Right cardiac atrium (tissue), 5 donors: ENCODE results near the gene ELK4. TPM values are rescaled to one million over a fixed set of nuclear protein-coding genes. Genes with fewer than 3 reads are reported as not detected.
"Not testable (repeated sequence)": the region's sequence is repeated elsewhere in the genome, so short reads cannot be mapped to it uniquely, and the experiment has no call there.

Experiments used
- ATAC-seq, 2 donors: fragments of 200-7000 bp; cut with Tn5 transposase; one replicate each; pipeline versions ENCODE4 v1.8.0 to v1.9.1; 2020; ENCODE audit warnings: moderate library complexity in 2 of 2, mild to moderate bottlenecking in 1 of 2
- DNase-seq, 3 donors: peaks; one replicate each; pipeline ENCODE4 v3.0.0-alpha.2; 2020
- H3K27ac ChIP-seq: one replicate; pipeline ENCODE4 v1.5.1; 2013; ENCODE audit warnings: mild to moderate bottlenecking, low read length, control low read depth, moderate library complexity
- H3K27me3 ChIP-seq: one replicate; pipeline ENCODE4 v1.6.1; 2013; ENCODE audit not compliant: control insufficient read depth, insufficient read depth
- H3K4me1 ChIP-seq: one replicate; pipeline ENCODE4 v1.6.1; 2013; ENCODE audit warnings: low read length; ENCODE audit not compliant: control insufficient read depth, insufficient read depth
- H3K4me3 ChIP-seq: one replicate; pipeline ENCODE4 v1.5.1; 2013; ENCODE audit warnings: low read length, control low read depth
- H3K9me3 ChIP-seq: one replicate; pipeline ENCODE4 v1.6.1; 2013; ENCODE audit warnings: low read length; ENCODE audit not compliant: control insufficient read depth
- WGBS: extraction: QIAGEN DNeasy Blood & Tissue Kit; methylation state at CpG from one replicate; pipeline ENCODE4 v1.1.7; 2013; 5-methylcytosine and 5-hydroxymethylcytosine counted together
- intact Hi-C, 4 donors: fragments of 100-400 bp; cut with DNase I; formaldehyde crosslinking; loops; one replicate each; pipeline versions ENCODE4 v1.11.0 to v1.14.0; 2022 to 2023
- polyA plus RNA-seq: library from polyadenylated mRNA; stranded (reverse); fragments of 200-250 nt; gene quantifications from one replicate; pipeline ENCODE4 v1.2.3, GENCODE V29; 2013
- total RNA-seq, 4 donors: library from RNA; stranded (reverse); fragmentation: NEBNext Ultra II Directional; extraction: Animal tissue kit (Norgen Biotek cat#: 25700); gene quantifications; one replicate each; pipeline ENCODE4 v1.2.1, GENCODE V29; 2021
- donor health status: healthy with polysubstance abuse.
- donor health status: DM: no; HTN: yes; CAD: no.
- donor health status: DM: no; HTN: no; CAD: no.
- donor health status: DM: no; HTN: yes; CAD: no; lungs with severe emphysema.
- donor health status: DM: yes; HTN: yes; CAD: no.

The ELK4 gene
- total and polyA plus RNA-seq, 5 donors: 6.3 to 45.0 (median 42.3) TPM

DNA sequence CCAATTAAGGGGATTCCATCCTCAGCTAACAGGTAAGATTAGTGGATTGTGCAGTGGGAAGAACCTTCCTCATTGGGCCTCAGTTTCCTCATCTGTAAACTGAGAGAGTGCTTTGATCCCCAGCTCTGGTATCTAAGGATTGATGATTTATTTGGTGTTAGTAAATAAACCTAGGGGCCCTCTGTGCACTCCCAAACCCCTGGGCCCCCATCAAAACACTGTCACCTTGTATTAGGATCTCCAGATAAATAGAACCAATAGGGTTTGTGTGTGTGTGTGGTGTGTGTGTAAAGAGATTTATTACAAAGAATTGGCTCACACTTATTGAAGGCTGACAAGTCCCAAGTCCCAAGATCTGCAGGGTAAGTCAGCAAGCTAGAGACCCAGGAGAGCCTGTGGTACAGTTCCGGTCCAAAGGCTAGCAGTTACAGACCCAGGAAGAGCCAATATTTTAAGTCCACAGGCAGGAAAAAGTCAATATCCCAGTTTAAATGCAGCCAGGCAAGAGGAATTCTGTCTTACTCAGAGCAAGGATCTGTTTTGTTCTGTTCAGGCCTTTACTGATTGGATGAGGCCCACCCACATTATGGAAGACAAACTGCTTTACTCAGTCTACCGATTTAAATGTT is 11.0 kb upstream of the ELK4 start:
- DNase-seq (no peak), ATAC-seq (no peak)
- Histone ChIP-seq H3K4me1 (no peaks in the 10 kb centered on the region), H3K4me3 (no peak overlapping the region), H3K9me3 (no peaks in the 10 kb centered on the region), H3K27me3 (no peaks in the 10 kb centered on the region), H3K27ac (no peak overlapping the region)
- intact Hi-C loops: no loop called here
- WGBS: 97% methylated on average over 2 of the region's 2 CpGs

- Histone ChIP-seq H3K9me3 (no peaks in the 10 kb centered on the region), H3K27ac (no peak overlapping the region), H3K4me3 (no peak overlapping the region), H3K27me3 (no peaks in the 10 kb centered on the region), H3K4me1 (no peaks in the 10 kb centered on the region)
- no peak for DNase-seq
- 98% methylated on average over 1 of the region's 1 CpG for WGBS
- no peak for ATAC-seq
- intact Hi-C loops: loop anchor here in 1 of 4 donors (5.0 to 10.0 kb wide), 2 partner anchors 47 to 105 kb away; no protein-coding TSS in a partner anchor
Measured at GRCh38 chr1:205639567-205639966, 7.8 kb upstream of the ELK4 start.

DNA sequence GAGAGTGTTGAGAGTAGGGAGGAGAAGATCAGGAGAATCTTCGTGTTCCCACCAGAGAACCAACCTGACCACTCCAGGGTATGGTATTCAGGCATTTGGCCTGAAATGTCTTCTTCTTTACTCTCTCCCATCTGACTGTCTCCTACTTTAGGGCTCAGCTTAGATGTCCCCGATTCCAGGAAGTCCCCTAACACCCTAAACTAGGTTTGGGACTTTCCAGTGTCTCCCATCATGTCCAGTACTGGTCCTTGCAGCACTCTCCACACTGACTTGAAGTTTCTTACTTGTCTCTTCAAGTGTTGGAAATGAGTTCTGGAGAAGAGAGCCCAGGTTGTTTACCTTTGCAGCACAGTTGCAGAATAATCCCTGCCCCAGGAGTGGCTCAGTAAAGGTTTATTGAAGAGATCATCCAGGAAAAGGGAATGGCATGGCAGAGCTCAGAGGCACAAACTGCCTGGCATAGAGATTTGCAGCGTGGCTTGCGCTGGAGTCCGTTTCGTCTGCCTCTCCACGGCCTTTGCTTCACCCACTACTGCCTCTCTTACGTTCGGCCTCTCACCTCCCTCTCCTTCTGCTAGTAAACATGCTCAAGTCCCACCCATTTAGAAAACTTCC is 6.2 kb upstream of the ELK4 start:
- WGBS: 92% methylated on average over 9 of the region's 9 CpGs
- intact Hi-C loops: loop anchor here in 1 of 4 donors (5.0 to 10.0 kb wide), 2 partner anchors 46 to 103 kb away; no protein-coding TSS in a partner anchor
- no peak for DNase-seq
- no peak for ATAC-seq
- Histone ChIP-seq H3K4me3 (no peak overlapping the region), H3K9me3 (no peaks in the 10 kb centered on the region), H3K27me3 (no peaks in the 10 kb centered on the region), H3K4me1 (no peaks in the 10 kb centered on the region), H3K27ac (no peak overlapping the region)

GRCh38 chr1:205636732-205637131 is 4.9 kb upstream of the ELK4 start:
- no peaks in the 10 kb centered on the region for H3K9me3 ChIP-seq
- intact Hi-C loops: loop anchor here in 1 of 4 donors (5.0 to 10.0 kb wide), 2 partner anchors 44 to 102 kb away; no protein-coding TSS in a partner anchor
- H3K4me1 ChIP-seq: no peaks in the 10 kb centered on the region
- H3K27ac ChIP-seq: no peak overlapping the region
- no peak overlapping the region for H3K4me3 ChIP-seq
- no peak for DNase-seq
- H3K27me3 ChIP-seq: no peaks in the 10 kb centered on the region
- WGBS: 10% methylated on average over 4 of the region's 4 CpGs
- no peak for ATAC-seq

- ATAC-seq, H3K4me1 ChIP-seq, DNase-seq, H3K4me3 ChIP-seq, H3K27ac ChIP-seq, H3K27me3 ChIP-seq, H3K9me3 ChIP-seq: not testable (repeated sequence)
- 83% methylated on average over 7 of the region's 7 CpGs for WGBS
- intact Hi-C loops: loop anchor here in 1 of 4 donors (5.0 to 10.0 kb wide), 2 partner anchors 44 to 101 kb away; no protein-coding TSS in a partner anchor
Measured at GRCh38 chr1:205636138-205636530, 4.3 kb upstream of the ELK4 start.

- H3K27me3 ChIP-seq: no peaks in the 10 kb centered on the region
- DNase-seq: no peak
- no peaks in the 10 kb centered on the region for H3K4me1 ChIP-seq
- no peak overlapping the region for H3K27ac ChIP-seq
- no peak for ATAC-seq
- intact Hi-C loops: loop anchor here in 3 of 4 donors (5.0 to 10.0 kb wide), 3 partner anchors 36 to 99 kb away; no protein-coding TSS in a partner anchor
- H3K4me3 ChIP-seq: no peak overlapping the region
- WGBS: 58% methylated on average over 6 of the region's 6 CpGs
- no peaks in the 10 kb centered on the region for H3K9me3 ChIP-seq
Measured at GRCh38 chr1:205633421-205633976, 1.7 kb upstream of the ELK4 start.

- Histone ChIP-seq H3K4me1 (no peaks in the 10 kb centered on the region), H3K4me3 (peak overlapping the region; percentile 100), H3K27me3 (no peaks in the 10 kb centered on the region), H3K9me3 (no peaks in the 10 kb centered on the region), H3K27ac (no peak overlapping the region)
- intact Hi-C loops: loop anchor here in 3 of 4 donors (5.0 to 10.0 kb wide), 3 partner anchors 35 to 98 kb away; no protein-coding TSS in a partner anchor
- ATAC-seq (no peak), DNase-seq (no peak)
- WGBS: 68% methylated on average over 3 of the region's 3 CpGs
Measured at GRCh38 chr1:205632669-205633169, 908 bp upstream of the ELK4 start.

GRCh38 chr1:205631010-205631767 is 622 bp downstream of the ELK4 start:
- ATAC-seq (peak; percentile 68 to 71), DNase-seq (peak; percentile 58 to 83 (median 79))
- Histone ChIP-seq H3K27me3 (no peaks in the 10 kb centered on the region), H3K27ac (peak overlapping the region; percentile 100), H3K4me3 (peak overlapping the region; percentile 100), H3K4me1 (no peaks in the 10 kb centered on the region), H3K9me3 (no peaks in the 10 kb centered on the region)
- under 1% methylated on average over 81 of the region's 81 CpGs for WGBS
- intact Hi-C loops: loop anchor here in 3 of 4 donors (5.0 to 10.0 kb wide), 3 partner anchors 34 to 96 kb away; no protein-coding TSS in a partner anchor

- intact Hi-C loops: loop anchor here in 3 of 4 donors (5.0 to 10.0 kb wide), 3 partner anchors 33 to 96 kb away; no protein-coding TSS in a partner anchor
- Histone ChIP-seq H3K4me1 (no peaks in the 10 kb centered on the region), H3K27me3 (no peaks in the 10 kb centered on the region), H3K4me3 (peak overlapping the region; percentile 100), H3K27ac (peak overlapping the region; percentile 100), H3K9me3 (no peaks in the 10 kb centered on the region)
- no peak for ATAC-seq
- WGBS: 15% methylated on average over 3 of the region's 3 CpGs
- no peak for DNase-seq
Measured at GRCh38 chr1:205630651-205631009, 1.2 kb downstream of the ELK4 start.

DNA sequence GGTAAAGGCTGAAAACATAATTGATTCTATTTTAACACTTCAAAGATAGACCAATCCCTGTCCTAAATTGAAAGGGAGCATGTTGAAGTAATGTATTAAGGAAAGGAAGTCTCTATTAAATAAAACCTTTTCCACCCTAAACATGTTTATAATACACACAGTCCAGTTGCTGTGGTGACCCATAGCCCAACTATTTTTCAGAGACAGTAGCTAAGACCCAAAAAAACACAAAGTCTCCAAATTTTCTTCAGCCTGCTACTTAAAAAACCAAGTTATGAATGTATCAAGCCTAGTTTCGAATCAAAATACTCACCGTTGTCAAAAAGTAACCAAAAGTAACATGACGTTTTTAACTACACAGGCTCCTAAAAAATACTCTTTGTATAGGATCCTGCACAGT is 1.6 kb downstream of the ELK4 start:
- Histone ChIP-seq H3K4me1 (no peaks in the 10 kb centered on the region), H3K27ac (no peak overlapping the region), H3K4me3 (peak overlapping the region; percentile 100), H3K9me3 (no peaks in the 10 kb centered on the region), H3K27me3 (no peaks in the 10 kb centered on the region)
- WGBS: 20% methylated on average over 3 of the region's 3 CpGs
- DNase-seq: no peak
- intact Hi-C loops: loop anchor here in 3 of 4 donors (5.0 to 10.0 kb wide), 3 partner anchors 33 to 95 kb away; no protein-coding TSS in a partner anchor
- no peak for ATAC-seq
